Lower leg skin (tissue), 4 donors: ENCODE data around the gene NRIP3. TPM values are rescaled to one million over a fixed set of nuclear protein-coding genes. Genes with fewer than 3 reads are reported as not detected.
"Not testable (repeated sequence)": the region's sequence is repeated elsewhere in the genome, so short reads cannot be mapped to it uniquely, and the experiment has no call there.

Experiments used
- DNase-seq, 2 donors: peaks; one replicate each; pipeline ENCODE4 v3.0.0-alpha.2; 2019; ENCODE audit warnings: low spot score in 2 of 2
- H3K4me3 ChIP-seq: fragments of 200-600 bp; sonication (generic); 2 replicates; pipeline ENCODE4 v1.5.1; 2017; ENCODE audit warnings: mild to moderate bottlenecking, low read depth; ENCODE audit not compliant: poor library complexity, severe bottlenecking
- POLR2A ChIP-seq, 2 donors: fragments of 450-650 bp; IDR thresholded peaks; one replicate each; pipeline ENCODE4 v1.6.1; 2016 to 2017; ENCODE audit warnings: antibody characterized with exemption in 2 of 2, mild to moderate bottlenecking in 1 of 2, moderate library complexity in 1 of 2
- WGBS, 2 donors: methylation state at CpG; one replicate each; pipeline ENCODE4 v1.1.5; 2018; 5-methylcytosine and 5-hydroxymethylcytosine counted together
- intact Hi-C: fragments of 100-400 bp; cut with DNase I; formaldehyde crosslinking; loops from one replicate; pipeline ENCODE4 v1.15.0; 2023; ENCODE audit warnings: low total_unique reads
- total RNA-seq, 4 donors: library from RNA; depleted of rRNA; stranded (reverse); fragments of >200 nt; gene quantifications; one replicate each; pipeline ENCODE4 v1.1.0, GENCODE V29; 2016
- TF ChIP-seq, protein P1 (sequence below), 3 donors: fragments of 450-650 bp; IDR thresholded peaks; one replicate each; pipeline ENCODE4 v1.5.1; 2016; ENCODE audit warnings: antibody characterized with exemption in 3 of 3, mild to moderate bottlenecking in 3 of 3, moderate library complexity in 2 of 3

Gene NRIP3
- total RNA-seq, 4 donors from 2014 or later, result 1.3 to 15.6 (median 1.9) TPM

DNA sequence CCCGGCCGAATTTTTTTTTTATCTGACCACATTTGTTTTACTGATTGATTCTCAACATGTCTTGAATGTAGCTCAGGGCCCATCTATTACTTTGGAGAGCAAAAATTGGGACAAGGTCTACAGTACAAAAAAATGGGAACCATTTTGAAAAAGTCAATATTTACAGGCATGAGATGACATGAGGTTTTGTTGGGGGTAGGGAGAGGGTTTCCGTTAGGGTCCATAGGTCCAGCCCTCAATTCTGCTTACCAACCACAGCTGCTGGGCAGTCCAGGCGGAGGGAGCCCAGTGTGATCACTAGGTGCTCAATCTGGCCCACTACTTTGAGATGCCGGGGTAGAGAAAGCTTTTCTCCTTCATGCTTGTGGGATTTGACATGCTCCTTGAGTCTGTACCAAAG lies 18.3 kb downstream of the NRIP3 start:
- 90 to 97% methylated on average over 5 of the region's 5 CpGs for WGBS, 2 donors
- intact Hi-C loops, result no loop called here
- no peak overlapping the region for H3K4me3 ChIP-seq
- DNase-seq, result no peak
- no peak for TF ChIP-seq POLR2A (IDR thresholded peaks at IDR 0.05)
- TF ChIP-seq, protein P1, sequence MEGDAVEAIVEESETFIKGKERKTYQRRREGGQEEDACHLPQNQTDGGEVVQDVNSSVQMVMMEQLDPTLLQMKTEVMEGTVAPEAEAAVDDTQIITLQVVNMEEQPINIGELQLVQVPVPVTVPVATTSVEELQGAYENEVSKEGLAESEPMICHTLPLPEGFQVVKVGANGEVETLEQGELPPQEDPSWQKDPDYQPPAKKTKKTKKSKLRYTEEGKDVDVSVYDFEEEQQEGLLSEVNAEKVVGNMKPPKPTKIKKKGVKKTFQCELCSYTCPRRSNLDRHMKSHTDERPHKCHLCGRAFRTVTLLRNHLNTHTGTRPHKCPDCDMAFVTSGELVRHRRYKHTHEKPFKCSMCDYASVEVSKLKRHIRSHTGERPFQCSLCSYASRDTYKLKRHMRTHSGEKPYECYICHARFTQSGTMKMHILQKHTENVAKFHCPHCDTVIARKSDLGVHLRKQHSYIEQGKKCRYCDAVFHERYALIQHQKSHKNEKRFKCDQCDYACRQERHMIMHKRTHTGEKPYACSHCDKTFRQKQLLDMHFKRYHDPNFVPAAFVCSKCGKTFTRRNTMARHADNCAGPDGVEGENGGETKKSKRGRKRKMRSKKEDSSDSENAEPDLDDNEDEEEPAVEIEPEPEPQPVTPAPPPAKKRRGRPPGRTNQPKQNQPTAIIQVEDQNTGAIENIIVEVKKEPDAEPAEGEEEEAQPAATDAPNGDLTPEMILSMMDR (IDR thresholded peaks at IDR 0.05), result no peak

DNA sequence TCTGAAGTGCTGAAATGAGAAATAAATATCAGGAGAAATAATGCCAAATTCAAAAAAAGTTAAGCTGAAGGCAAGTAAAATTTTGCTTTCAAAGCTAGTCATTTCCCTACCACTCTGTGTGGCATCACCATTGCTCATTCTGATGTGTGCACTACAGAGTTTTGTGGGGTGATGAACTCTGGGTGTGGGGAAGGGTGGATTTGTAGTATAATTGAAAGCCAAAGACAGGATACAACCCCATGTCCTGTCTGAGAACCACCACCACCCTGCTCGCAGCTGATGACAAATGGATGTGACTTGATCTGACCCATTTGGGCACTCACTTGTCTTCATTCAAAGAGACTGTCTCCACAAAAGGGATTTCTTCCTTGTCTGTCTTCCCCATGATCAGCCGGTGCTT lies 20.2 kb downstream of the NRIP3 start:
- no peak overlapping the region for H3K4me3 ChIP-seq
- TF ChIP-seq POLR2A (IDR thresholded peaks at IDR 0.05), result no peak
- TF ChIP-seq, protein P1 (IDR thresholded peaks at IDR 0.05), result no peak
- intact Hi-C loops, result no loop called here
- DNase-seq, result no peak
- WGBS, 2 donors, result 74 to 96% methylated on average over 2 of the region's 2 CpGs

DNA sequence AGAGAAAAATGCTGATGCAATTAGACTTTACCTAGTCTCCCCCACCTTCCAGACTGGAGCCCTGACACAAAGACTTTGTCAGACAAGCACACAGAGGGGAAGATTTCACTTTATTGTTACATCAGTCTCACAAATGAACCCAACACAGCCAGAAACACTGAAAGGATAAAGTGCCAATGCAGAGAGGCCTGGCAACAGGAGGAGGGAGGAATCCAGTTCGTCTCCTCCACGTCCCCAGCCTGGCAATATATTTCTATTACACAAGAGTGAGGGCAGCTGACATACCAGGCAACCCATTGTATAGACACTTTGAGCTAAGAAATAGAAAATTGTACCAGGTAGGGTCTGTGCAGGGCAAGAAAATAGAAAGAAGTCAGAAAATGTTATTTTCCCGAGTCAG lies 23.3 kb downstream of the NRIP3 start:
- TF ChIP-seq POLR2A (IDR thresholded peaks at IDR 0.05), result no peak
- TF ChIP-seq, protein P1 (IDR thresholded peaks at IDR 0.05), result no peak
- intact Hi-C loops, result no loop called here
- no peak overlapping the region for H3K4me3 ChIP-seq
- no peak for DNase-seq
- whole genome bisulfite sequencing, 2 donors, result 75% methylated on average over 3 of the region's 3 CpGs

DNA sequence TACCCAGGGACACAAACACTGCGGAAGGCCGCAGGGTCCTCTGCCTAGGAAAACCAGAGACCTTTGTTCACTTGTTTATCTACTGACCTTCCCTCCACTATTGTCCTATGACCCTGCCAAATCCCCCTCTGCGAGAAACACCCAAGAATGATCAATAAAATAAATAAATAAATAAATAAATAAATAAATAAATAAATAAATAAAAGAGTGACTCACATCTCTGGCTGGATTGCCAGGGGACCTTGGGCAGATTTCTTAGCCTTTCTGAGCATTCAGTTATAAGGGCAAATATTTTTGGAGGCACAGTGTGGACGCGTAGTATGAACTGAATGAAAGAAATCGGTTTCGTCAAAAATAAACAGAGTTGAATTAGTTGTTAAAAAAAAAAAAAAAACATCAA lies 24.4 kb downstream of the NRIP3 start:
- DNase-seq, intact Hi-C loops, H3K4me3 ChIP-seq: not testable (repeated sequence)
- WGBS, 2 donors, result 82 to 87% methylated on average over 5 of the region's 7 CpGs

DNA sequence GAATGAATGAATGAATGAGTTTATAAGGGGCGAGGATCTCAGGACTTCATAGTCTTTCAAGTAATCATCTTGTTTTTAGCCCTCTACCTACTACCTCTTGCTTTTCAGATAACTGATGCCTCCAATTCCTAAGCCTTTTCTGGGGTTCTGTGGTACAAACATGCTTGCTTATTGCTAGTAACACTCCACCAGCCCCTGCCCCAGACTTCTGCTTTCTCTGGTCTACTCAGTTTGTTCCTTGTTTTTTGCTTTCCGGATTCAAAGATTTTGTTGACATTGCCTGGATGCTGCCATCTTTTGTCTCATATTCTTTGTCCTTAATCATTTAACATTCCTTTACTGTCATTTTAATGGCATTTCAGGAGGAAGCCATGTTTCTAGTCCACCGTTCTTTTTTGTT lies 30.7 kb downstream of the NRIP3 start:
- intact Hi-C loops, result no loop called here
- TF ChIP-seq POLR2A (IDR thresholded peaks at IDR 0.05), result no peak
- TF ChIP-seq, protein P1 (IDR thresholded peaks at IDR 0.05), result no peak
- no peak for DNase-seq
- 76 to 77% methylated on average over 3 of the region's 3 CpGs for WGBS, 2 donors
- no peak overlapping the region for H3K4me3 ChIP-seq

DNA sequence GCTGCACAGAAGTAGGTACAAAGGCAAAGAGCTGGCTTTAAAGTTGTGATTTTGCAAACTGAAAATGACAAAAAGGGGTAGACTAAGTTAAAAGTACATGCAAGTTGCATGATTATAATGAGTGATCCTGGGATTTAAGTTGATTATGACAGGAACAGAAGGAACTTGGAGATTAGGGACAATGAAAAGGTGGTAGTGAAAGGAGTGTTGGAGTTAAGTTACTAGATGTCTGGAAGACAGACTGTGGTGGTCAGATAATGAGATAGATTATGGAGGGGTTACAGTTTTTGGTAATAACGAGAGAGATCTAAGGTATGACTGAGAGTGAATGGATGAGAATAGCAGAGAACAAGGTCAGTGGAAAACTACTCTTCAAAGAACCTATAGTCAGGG lies 31.9 kb downstream of the NRIP3 start:
- TF ChIP-seq, protein P1 (IDR thresholded peaks at IDR 0.05), result no peak
- no peak for TF ChIP-seq POLR2A (IDR thresholded peaks at IDR 0.05)
- intact Hi-C loops, result no loop called here
- 76 to 80% methylated on average over 1 of the region's 1 CpG for WGBS, 2 donors
- no peak overlapping the region for H3K4me3 ChIP-seq
- no peak for DNase-seq
